Fibroblast of the aortic adventitia (primary cell): ENCODE data around the gene ABCA4. TPM values are rescaled to one million over a fixed set of nuclear protein-coding genes. Genes with fewer than 3 reads are reported as not detected.

Experiments
- DNase-seq: peaks from one replicate; pipeline ENCODE4 v3.0.0-alpha.2; 2010; ENCODE audit warnings: low read depth
- H3K4me3 ChIP-seq: 2 replicates; pipeline ENCODE4 v1.5.1; 2011; ENCODE audit warnings: low read depth, mild to moderate bottlenecking, control low read depth, low read length, moderate library complexity
- total RNA-seq: library from RNA; depleted of rRNA; stranded (reverse); fragments of >200 nt; gene quantifications from 2 replicates; pipeline ENCODE4 v1.2.3, GENCODE V29; 2012; ENCODE audit warnings: low replicate concordance
- TF ChIP-seq, protein P1 (sequence below): IDR thresholded peaks from 2 replicates; pipeline ENCODE4 v1.5.1; 2011; ENCODE audit warnings: mild to moderate bottlenecking, low read length, control low read depth, inconsistent platforms; ENCODE audit not compliant: insufficient read depth

Gene ABCA4
- total RNA-seq, 1 donor = 0.09 TPM

DNA sequence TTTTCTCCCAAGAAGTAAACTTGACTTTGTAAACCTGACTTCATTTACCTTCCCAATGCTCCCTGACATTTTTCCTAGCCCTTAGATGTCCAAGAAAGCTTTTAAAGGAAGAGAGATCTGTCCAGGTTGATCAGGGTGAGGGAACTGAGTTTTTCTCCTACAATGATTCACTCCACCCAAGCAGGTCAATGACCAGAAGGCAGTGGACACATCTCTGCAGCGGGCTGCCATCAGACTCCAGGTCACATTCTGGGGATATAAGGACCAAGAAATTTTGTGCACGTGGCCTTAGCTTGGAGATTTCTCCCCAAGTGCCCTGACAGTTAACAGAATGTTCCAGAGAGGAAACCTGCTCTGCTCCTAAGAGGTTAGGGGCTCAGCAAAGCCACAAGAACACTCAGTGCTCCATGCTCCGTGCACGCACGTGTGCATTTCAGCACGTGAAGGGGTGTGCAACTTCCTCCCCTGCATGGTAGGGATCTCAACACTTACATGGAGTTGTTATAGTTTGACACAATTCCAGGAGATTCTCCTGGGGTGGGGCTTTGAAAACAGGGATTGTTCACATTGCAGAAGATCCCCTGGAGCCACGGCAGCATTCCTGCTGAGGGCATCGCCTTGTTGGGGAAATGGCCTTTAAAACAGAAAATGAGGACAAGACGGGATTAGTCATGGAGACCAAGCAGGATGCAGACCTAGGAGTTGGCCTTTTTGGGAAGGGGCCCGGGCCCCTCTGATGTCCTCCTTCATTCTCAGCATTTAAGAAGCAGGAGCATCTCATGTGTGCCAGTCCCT, 9.8 kb downstream of the ABCA4 start:
- TF ChIP-seq, protein P1, sequence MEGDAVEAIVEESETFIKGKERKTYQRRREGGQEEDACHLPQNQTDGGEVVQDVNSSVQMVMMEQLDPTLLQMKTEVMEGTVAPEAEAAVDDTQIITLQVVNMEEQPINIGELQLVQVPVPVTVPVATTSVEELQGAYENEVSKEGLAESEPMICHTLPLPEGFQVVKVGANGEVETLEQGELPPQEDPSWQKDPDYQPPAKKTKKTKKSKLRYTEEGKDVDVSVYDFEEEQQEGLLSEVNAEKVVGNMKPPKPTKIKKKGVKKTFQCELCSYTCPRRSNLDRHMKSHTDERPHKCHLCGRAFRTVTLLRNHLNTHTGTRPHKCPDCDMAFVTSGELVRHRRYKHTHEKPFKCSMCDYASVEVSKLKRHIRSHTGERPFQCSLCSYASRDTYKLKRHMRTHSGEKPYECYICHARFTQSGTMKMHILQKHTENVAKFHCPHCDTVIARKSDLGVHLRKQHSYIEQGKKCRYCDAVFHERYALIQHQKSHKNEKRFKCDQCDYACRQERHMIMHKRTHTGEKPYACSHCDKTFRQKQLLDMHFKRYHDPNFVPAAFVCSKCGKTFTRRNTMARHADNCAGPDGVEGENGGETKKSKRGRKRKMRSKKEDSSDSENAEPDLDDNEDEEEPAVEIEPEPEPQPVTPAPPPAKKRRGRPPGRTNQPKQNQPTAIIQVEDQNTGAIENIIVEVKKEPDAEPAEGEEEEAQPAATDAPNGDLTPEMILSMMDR = no peak
- no peak for DNase-seq
- H3K4me3 ChIP-seq = no peak overlapping the region

DNA sequence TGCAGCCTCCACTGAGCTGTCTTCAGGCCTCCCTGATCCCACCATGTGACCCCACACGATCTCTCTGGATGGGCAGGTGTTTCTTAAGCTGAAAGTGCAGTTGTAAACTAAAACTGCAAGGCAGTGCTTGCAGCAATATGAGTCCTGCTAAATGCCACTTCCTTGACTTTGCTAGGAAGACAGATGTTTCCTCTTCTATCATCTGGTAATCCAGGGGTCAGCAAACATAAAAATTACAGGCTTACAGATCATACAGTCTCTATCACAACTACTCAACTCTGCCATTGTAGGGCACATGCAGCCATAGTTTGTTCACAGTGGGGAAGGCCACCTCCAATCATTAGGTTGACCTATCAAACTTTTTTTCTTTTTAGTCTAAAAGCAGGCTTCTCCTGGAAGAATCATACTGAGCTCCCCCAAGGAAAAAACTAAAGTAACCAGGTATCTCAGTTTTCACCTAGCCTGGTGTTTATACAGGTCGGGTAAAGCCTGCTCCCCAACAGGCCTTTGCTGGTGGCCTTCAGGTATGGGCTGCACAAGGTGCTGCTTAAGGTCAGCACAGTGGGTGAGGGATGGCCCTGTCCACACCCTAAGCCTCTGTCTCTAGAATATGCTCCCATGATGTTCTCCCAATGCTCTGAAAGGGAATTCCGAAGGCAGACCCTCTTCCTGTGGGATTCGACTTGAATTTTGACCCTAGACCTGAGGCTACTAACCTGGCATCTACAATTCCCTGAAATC, 10.8 kb downstream of the ABCA4 start:
- DNase-seq = no peak
- no peak overlapping the region for H3K4me3 ChIP-seq
- TF ChIP-seq, protein P1 = no peak

DNA sequence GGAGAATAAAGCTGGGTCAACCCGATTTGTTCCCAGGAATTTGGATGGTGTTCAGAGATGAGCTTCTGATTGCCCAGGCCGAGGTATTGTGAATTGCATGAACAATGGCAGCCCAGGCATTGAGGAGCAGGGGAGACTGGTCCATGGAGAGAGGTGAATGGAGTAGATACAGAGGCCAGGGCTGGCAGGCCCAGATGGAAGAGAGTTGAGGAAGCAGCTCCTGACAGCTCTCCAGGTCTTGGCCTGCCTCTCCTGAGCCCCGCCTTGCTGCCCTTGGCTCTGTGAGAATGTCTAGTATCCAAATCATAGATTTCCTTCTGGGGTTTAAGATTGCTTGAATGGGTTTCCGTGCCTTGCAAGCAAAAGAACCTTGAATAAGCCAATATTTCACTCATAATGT, 11.5 kb downstream of the ABCA4 start:
- TF ChIP-seq, protein P1 = no peak
- DNase-seq = no peak
- H3K4me3 ChIP-seq = no peak overlapping the region

DNA sequence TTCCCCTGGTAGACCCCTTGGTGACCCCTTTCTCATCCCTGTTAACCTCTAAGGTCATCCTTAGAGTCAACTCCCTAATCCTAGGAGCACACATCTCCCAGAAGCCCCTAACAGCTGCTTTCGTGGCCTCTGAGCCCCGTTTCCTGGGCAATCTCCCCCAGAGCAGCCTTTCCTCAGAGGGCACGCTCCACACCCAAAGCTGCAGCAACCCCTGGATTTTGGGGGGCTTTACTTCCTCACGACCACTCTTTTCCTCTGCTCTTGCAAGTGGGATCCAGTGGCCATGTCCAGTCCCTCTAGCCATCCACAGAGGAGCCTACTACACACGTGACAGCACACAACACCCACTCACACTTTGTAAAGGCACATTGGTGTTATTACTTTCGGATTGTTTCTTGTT, 13.8 kb downstream of the ABCA4 start:
- no peak for DNase-seq
- TF ChIP-seq, protein P1 = no peak
- H3K4me3 ChIP-seq = no peak overlapping the region

DNA sequence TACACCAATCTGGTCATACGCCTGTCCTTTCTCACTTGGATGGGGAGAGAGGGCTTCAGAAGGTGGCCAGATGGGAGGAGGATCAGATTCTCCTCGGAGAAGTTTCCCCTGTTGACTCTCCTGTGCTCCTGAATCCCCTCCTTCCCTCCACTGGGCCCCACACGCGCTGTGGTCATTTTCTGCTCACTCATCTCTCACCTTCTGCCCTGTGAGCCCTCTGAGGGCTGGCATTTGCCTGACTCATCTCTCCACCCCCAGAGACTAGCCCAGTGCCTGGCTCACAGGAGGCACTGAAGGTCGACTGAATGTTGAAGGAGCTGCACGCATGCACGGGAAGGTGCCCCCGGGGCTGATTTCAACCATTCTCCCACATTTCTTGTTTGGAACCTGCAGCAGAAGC, 14.2 kb downstream of the ABCA4 start:
- TF ChIP-seq, protein P1 = no peak
- H3K4me3 ChIP-seq = no peak overlapping the region
- no peak for DNase-seq

DNA sequence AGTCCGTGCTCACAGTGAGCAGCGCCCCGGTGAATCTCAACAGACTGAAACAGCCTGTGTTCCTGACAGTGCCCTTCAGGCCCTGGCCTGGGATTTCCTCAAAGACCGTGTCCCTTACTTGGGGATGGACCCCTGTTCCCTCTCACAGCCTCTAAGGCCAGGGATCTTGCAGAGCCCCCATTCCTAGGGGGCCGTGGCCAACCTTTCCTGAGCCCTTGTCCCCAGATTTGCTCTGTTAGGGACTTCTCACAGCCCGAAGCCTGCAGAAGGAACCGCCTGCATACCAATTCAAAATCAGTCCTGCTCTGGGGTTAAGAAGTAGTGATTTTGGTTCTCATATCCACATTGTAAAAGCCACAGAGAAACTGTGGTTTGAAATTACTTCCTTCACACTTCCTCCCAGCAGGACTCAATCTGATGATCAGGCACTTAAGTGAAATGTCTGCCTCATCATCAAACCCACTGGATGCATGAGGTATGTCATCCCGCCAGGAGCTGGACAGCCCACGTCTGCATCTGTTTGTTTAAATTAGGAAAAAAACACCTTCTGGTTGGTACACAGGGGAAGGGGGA, 14.9 kb downstream of the ABCA4 start:
- TF ChIP-seq, protein P1 = no peak
- no peak for DNase-seq
- no peak overlapping the region for H3K4me3 ChIP-seq
